ENCODE measurements around the gene PHOSPHO1. TPM values are rescaled to one million over a fixed set of nuclear protein-coding genes. Genes with fewer than 3 reads are reported as not detected.

The PHOSPHO1 gene
- total and polyA plus RNA-seq, 8 donors = 0.19 to 0.28 (median 0.22) TPM; not detected in 5

DNA sequence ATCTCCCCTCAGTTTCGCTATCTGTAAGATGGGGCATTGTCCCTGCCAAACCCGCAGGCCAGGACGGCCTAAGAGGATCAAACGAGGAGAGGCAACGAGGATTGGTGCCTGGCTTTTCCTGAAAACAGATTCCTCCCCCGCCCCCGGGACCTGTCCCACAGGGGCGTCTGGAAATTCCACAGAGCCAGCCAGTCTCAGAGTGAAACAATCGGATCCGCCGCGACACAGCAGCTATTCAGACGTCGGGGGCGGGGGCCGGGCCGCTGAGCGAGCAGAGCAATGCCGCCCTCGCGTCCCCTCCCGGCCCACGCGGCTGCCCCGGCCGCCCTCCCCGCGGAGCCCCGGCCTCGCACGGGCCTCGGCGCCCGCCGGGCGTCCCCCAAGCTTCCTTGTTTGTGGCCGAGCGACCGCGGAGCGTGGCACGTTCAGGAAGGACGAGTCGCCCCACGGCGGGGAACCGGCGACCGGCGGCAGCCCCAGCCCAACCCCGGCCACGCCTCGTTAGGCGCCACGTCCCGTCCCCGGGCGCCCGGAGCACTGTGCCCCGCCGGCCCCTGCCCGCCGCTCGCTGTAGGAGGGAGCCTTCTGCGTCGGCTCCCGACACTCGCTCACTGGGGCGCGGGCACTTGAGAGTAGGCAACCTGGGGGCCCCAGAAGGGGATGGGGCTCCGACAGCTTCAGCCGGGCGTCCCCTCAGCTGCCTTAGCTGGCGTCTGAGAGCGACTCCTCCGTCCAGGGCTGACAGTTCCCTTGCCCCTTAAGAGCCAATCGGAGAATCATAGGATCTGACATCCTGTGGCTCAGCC, 29.6 kb upstream of the PHOSPHO1 start:
- ATAC-seq (peak; percentile 79 to 88 (median 84)), FAIRE-seq (no peak), DNase-seq (peak; percentile 23 to 81 (median 42))
- no peaks in the 10 kb centered on the region for H3K9me3 ChIP-seq
- TF ChIP-seq, protein P1, sequence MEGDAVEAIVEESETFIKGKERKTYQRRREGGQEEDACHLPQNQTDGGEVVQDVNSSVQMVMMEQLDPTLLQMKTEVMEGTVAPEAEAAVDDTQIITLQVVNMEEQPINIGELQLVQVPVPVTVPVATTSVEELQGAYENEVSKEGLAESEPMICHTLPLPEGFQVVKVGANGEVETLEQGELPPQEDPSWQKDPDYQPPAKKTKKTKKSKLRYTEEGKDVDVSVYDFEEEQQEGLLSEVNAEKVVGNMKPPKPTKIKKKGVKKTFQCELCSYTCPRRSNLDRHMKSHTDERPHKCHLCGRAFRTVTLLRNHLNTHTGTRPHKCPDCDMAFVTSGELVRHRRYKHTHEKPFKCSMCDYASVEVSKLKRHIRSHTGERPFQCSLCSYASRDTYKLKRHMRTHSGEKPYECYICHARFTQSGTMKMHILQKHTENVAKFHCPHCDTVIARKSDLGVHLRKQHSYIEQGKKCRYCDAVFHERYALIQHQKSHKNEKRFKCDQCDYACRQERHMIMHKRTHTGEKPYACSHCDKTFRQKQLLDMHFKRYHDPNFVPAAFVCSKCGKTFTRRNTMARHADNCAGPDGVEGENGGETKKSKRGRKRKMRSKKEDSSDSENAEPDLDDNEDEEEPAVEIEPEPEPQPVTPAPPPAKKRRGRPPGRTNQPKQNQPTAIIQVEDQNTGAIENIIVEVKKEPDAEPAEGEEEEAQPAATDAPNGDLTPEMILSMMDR (IDR thresholded peaks at IDR 0.05) = no peak
- peak overlapping the region in 2 of 4 donors; percentile 61 to 71 for H3K27ac ChIP-seq
- no peaks in the 10 kb centered on the region for H3K27me3 ChIP-seq
- intact Hi-C loops (cut with DNase I) = no loop called here
- peak overlapping the region; percentile 24 to 58 (median 46) for H3K4me3 ChIP-seq
- 2% methylated on average over 67 to 77 of the region's 77 CpGs for WGBS, 2 donors
- no peaks in the 10 kb centered on the region for H3K36me3 ChIP-seq
- H3K4me1 ChIP-seq = no peaks in the 10 kb centered on the region

DNA sequence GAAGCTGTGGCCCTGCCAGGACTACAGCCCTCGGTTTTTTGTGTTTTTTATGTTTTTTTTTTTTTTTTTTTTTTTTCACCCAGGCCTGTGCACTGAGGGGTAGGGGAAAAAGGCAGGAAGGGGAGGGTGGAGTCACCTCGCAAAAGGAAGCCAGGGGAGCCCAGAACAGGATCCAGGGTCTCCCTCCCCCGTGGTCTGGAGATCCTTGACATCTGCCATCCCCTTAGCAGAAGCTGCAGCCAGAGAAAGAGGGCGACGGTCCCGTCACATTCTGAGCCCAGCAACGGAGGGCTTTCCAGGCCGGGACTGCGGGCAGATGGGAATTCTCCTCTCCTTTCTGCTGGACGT, 29.1 kb upstream of the PHOSPHO1 start:
- FAIRE-seq = no peak
- TF ChIP-seq, protein P1 (IDR thresholded peaks at IDR 0.05) = no peak

DNA sequence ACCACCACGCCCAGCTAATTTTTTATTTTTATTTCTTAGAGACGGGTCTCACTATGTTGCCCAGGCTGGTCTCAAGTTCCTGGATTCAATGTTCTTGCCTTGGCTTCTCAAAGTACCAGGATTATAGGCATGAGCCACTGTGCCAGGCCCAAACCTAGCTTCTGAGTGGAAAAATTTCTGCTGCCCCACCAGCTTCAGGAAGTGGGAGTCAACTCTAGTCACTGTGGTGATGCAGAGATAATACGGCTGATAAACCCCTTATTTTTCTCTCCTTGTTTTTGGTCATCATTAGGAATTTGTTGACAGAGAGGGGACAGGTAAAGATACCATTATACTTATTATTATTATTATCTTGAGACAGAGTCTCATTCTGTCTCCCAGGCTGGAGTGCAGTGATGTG, 27.8 kb upstream of the PHOSPHO1 start:
- no peaks in the 10 kb centered on the region for H3K36me3 ChIP-seq
- intact Hi-C loops (cut with DNase I) = no loop called here
- WGBS, 2 donors = 85 to 93% methylated on average over 3 of the region's 3 CpGs

More for the DNA sequence above, 29.1 kb upstream of the PHOSPHO1 start:
- no peaks in the 10 kb centered on the region for H3K9me3 ChIP-seq
- WGBS, 2 donors = 35 to 45% methylated on average over 9 to 10 of the region's 10 CpGs
- no peaks in the 10 kb centered on the region for H3K36me3 ChIP-seq
- H3K4me3 ChIP-seq = peak overlapping the region in 3 of 4 donors; percentile 36 to 58 (median 56)
- intact Hi-C loops (cut with DNase I) = no loop called here
- DNase-seq (no peak), ATAC-seq (no peak)
- H3K4me1 ChIP-seq = no peaks in the 10 kb centered on the region
- H3K27ac ChIP-seq = peak overlapping the region in 2 of 4 donors; percentile 61 to 71
- H3K27me3 ChIP-seq = no peaks in the 10 kb centered on the region

DNA sequence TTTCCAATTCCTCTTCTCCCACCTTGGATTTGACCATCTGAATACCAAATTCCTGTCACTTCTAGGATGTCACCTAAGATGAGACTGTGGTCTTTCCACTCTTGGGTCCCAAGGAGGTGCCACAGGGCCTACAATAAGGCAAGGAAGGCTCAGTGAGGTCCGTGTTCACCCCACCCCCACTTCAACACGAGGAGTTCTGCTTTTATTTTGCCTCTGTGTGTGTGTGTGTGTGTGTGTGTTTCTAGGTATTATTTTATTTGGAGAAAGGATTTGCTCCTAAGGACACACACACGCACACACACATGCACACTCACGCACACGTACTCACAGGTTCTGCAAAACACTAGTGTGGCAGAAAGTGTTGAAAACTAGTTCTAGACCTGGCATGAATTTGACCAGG, 24.5 kb upstream of the PHOSPHO1 start:
- no peak for FAIRE-seq
- ATAC-seq = no peak

More for the DNA sequence above, 27.8 kb upstream of the PHOSPHO1 start:
- H3K9me3 ChIP-seq = no peaks in the 10 kb centered on the region
- no peaks in the 10 kb centered on the region for H3K4me1 ChIP-seq
- TF ChIP-seq, protein P1 (IDR thresholded peaks at IDR 0.05) = no peak
- H3K4me3 ChIP-seq = no peak overlapping the region
- FAIRE-seq (no peak), ATAC-seq (no peak), DNase-seq (no peak)
- H3K27ac ChIP-seq = no peak overlapping the region
- H3K27me3 ChIP-seq = no peaks in the 10 kb centered on the region

More for the DNA sequence above, 24.5 kb upstream of the PHOSPHO1 start:
- Histone ChIP-seq H3K4me3 (no peak overlapping the region), H3K9me3 (no peaks in the 10 kb centered on the region), H3K4me1 (no peaks in the 10 kb centered on the region), H3K36me3 (no peaks in the 10 kb centered on the region), H3K27me3 (no peaks in the 10 kb centered on the region), H3K27ac (no peak overlapping the region)
- 64 to 76% methylated on average over 5 of the region's 5 CpGs for WGBS, 2 donors
- no peak for DNase-seq
- intact Hi-C loops (cut with DNase I) = no loop called here
- TF ChIP-seq, protein P1 (IDR thresholded peaks at IDR 0.05) = no peak

Measured in pancreas (tissue), 10 donors.